ENCODE data around the gene RAI1.

DNA sequence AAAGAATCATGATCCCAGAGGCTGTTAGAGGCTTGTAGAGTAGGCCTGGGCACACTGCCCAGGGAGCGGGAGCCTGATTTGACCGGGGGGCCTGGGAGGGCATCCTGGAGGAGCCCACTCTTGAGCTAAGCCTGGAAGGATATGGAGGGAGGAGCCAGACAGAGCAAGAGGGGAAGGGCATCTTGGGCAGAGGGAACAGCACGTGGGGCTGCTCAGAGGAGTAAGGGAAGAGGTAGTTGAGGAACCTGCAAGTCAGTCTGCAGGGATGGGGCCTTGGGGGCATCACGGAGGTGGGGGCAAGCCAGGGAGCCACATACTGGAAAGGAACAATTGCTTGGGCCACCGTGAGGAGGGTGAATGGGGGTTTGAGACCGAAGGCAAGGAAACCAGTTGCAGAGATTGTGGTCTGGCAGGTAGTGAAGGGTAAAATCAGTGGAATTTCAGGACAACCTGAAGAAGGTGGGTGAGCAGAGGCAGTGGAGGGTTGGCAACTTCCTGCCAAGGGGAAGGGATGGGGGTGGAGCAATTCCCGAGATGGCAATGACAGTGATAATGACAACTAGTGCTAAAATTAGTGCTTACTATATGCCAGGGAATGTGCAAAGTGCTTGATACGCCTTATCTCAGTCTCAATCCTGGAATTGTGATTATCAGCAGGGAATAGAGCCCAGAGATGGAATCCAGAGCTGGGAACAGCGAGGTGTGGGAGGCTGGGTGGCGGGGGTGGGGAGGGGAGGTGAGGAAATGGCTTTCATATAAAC, 9.7 kb upstream of the RAI1 start:
- TF ChIP-seq SIN3A (IDR thresholded peaks at IDR 0.05; ENCODE audit: borderline replicate concordance, low read depth, low read length) = no peak
- TF ChIP-seq GABPB1 (CRISPR knock-in tag; IDR thresholded peaks at IDR 0.05) = no peak
- TF ChIP-seq, protein P1, sequence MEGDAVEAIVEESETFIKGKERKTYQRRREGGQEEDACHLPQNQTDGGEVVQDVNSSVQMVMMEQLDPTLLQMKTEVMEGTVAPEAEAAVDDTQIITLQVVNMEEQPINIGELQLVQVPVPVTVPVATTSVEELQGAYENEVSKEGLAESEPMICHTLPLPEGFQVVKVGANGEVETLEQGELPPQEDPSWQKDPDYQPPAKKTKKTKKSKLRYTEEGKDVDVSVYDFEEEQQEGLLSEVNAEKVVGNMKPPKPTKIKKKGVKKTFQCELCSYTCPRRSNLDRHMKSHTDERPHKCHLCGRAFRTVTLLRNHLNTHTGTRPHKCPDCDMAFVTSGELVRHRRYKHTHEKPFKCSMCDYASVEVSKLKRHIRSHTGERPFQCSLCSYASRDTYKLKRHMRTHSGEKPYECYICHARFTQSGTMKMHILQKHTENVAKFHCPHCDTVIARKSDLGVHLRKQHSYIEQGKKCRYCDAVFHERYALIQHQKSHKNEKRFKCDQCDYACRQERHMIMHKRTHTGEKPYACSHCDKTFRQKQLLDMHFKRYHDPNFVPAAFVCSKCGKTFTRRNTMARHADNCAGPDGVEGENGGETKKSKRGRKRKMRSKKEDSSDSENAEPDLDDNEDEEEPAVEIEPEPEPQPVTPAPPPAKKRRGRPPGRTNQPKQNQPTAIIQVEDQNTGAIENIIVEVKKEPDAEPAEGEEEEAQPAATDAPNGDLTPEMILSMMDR (CRISPR knock-in tag; IDR thresholded peaks at IDR 0.05) = no peak
- TF ChIP-seq HIC2 (CRISPR knock-in tag; IDR thresholded peaks at IDR 0.05; ENCODE audit: low read depth) = no peak
- no peak for TF ChIP-seq KDM2A (CRISPR knock-in tag; IDR thresholded peaks at IDR 0.05; ENCODE audit: borderline replicate concordance, low read depth)
- TF ChIP-seq TBL1XR1 (IDR thresholded peaks at IDR 0.05; ENCODE audit: borderline replicate concordance, low read length, partially characterized antibody) = no peak

Data from HepG2 (cell line).